Stimulated activated CD4-positive, alpha-beta T cell treated with anti-CD3 and anti-CD28 coated beads, TNF-alpha, amount 100 ng/mL, for 4 hours (primary cell): Measurements from ENCODE around the gene CBFB.
A peak's percentile ranks its signal among the peaks of the same experiment; 100 is the strongest.
"Not testable (repeated sequence)": the region's sequence is repeated elsewhere in the genome, so short reads cannot be mapped to it uniquely, and the experiment has no call there.

Experiments used
- DNase-seq, 3 experiments: peaks; one replicate each; pipeline ENCODE4 v3.0.0-alpha.2; 2020; ENCODE audit warnings: low read depth in 3 of 3

CBFB gene

GRCh38 chr16:67028696-67029253, at the start of gene CBFB:
Gene CBFB, plus strand, starts transcription at chr16:67029149. Its CDS starts 259 bp downstream, at chr16:67029408.
- peak; percentile 85 to 92 (median 88) for DNase-seq

- DNase-seq, result no peak
Measured at GRCh38 chr16:66983033-66983432, 45.9 kb upstream of the CBFB start.

GRCh38 chr16:66984892-66985311, 44.0 kb upstream of the CBFB start:
- peak; percentile 36 to 49 (median 46) for DNase-seq

GRCh38 chr16:66986559-66986958, 42.4 kb upstream of the CBFB start:
- no peak for DNase-seq

- no peak for DNase-seq
Measured at GRCh38 chr16:66988197-66988788, 40.7 kb upstream of the CBFB start, which contains the start of gene CES4A. Gene CES4A, plus strand, starts transcription at chr16:66988589. Its CDS starts 184 bp downstream, at chr16:66988773.

- DNase-seq, result no peak
Measured at GRCh38 chr16:66991545-66992077, 37.3 kb upstream of the CBFB start.

GRCh38 chr16:66993558-66993957, 35.4 kb upstream of the CBFB start:
- not testable (repeated sequence) for DNase-seq

GRCh38 chr16:66996324-66996982, 32.5 kb upstream of the CBFB start:
- no peak for DNase-seq

- DNase-seq, result no peak
Measured at GRCh38 chr16:66996983-66997358, 32.0 kb upstream of the CBFB start.

GRCh38 chr16:67000384-67001351, 28.3 kb upstream of the CBFB start:
- peak in 2 of 3 experiments; percentile 19 to 22 for DNase-seq

GRCh38 chr16:67001726-67002125, 27.2 kb upstream of the CBFB start:
- no peak for DNase-seq

GRCh38 chr16:67006930-67007658, 21.9 kb upstream of the CBFB start:
- no peak for DNase-seq

GRCh38 chr16:67009158-67009557, 19.8 kb upstream of the CBFB start:
- DNase-seq, result no peak

GRCh38 chr16:67011274-67011673, 17.7 kb upstream of the CBFB start:
- DNase-seq, result no peak

- no peak for DNase-seq
Measured at GRCh38 chr16:67013233-67013822, 15.6 kb upstream of the CBFB start.

GRCh38 chr16:67013823-67014633, 14.9 kb upstream of the CBFB start:
- DNase-seq, result peak; percentile 51 to 56 (median 53)

GRCh38 chr16:67014634-67015312, 14.2 kb upstream of the CBFB start:
- DNase-seq, result no peak

GRCh38 chr16:67015313-67015731, 13.6 kb upstream of the CBFB start:
- DNase-seq, result no peak

GRCh38 chr16:67016143-67016542, 12.8 kb upstream of the CBFB start:
- DNase-seq, result no peak
